A673 (cell line): ENCODE data around the gene STAC3.
A peak's percentile ranks its signal among the peaks of the same experiment; 100 is the strongest.

ENCODE experiments used
- EZH2 ChIP-seq: fragments of 200-600 bp; sonication (generic); IDR thresholded peaks from 2 replicates; pipeline ENCODE4 v1.6.1; 2017; ENCODE audit warnings: borderline replicate concordance, low read depth, mild to moderate bottlenecking, mixed read lengths, antibody characterized with exemption, low read length; ENCODE audit not compliant: poor library complexity, severe bottlenecking
- TF ChIP-seq, protein P1 (sequence below): fragments of 300-800, 200-600 bp; sonication (generic); conservative IDR thresholded peaks from 2 replicates; pipeline ENCODE4 v1.5.1; 2017; ENCODE audit warnings: low read depth, mild to moderate bottlenecking, antibody characterized with exemption, low read length, moderate library complexity, mixed read lengths

DNA sequence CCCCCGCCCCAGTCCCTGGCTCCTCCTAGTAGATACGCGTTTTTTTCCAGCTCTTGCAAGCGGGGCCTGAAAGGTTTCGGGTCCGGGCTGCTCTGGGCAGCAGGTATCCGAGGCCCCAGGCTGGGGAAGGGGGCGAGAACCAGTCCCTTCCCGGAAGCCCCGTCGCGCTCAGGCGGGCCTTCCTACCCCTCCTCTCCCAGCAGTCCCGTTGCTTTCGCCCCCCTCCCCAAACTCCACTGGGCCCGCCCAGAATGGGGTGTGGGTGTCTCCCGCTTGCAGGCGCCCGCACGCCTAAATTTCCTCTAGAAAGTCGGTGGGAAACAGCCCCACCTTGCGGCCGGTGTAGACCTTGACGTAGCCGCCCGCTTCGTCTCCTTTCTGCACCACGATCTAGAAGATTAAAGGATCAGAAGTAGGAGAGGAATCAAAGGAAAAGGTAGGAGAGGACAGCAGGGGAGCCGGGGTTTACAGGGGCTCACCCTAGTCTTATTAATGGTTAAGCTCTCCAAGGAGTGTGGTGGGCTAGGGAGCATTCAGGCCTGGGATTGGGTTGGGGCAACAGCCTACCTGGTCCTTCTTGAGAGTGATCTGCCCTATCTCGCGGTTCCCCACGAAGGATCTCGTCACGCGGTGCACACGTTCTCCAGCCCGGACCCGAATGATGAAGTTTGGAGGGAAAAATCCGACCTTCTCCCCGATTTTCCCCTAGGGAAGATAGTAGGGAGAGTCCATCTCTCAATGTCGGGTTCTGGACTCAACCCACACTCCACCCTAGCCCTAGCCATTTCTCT, 7.3 kb downstream of the STAC3 start:
- TF ChIP-seq, protein P1, sequence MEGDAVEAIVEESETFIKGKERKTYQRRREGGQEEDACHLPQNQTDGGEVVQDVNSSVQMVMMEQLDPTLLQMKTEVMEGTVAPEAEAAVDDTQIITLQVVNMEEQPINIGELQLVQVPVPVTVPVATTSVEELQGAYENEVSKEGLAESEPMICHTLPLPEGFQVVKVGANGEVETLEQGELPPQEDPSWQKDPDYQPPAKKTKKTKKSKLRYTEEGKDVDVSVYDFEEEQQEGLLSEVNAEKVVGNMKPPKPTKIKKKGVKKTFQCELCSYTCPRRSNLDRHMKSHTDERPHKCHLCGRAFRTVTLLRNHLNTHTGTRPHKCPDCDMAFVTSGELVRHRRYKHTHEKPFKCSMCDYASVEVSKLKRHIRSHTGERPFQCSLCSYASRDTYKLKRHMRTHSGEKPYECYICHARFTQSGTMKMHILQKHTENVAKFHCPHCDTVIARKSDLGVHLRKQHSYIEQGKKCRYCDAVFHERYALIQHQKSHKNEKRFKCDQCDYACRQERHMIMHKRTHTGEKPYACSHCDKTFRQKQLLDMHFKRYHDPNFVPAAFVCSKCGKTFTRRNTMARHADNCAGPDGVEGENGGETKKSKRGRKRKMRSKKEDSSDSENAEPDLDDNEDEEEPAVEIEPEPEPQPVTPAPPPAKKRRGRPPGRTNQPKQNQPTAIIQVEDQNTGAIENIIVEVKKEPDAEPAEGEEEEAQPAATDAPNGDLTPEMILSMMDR: peak; percentile 90
- no peak for TF ChIP-seq EZH2
